CD14-positive monocyte (primary cell): Measurements from ENCODE around the gene DEGS2. TPM values are rescaled to one million over a fixed set of nuclear protein-coding genes. Genes with fewer than 3 reads are reported as not detected.

Experiments used
- DNase-seq, 3 donors: peaks; one replicate each; pipeline ENCODE4 v3.0.0-alpha.2; 2011 to 2022
- H2AFZ ChIP-seq: 2 replicates; pipeline ENCODE4 v1.6.0; 2012; ENCODE audit warnings: mild to moderate bottlenecking, low read depth, low read length, inconsistent platforms; ENCODE audit not compliant: insufficient read depth, poor library complexity, severe bottlenecking
- H3K27ac ChIP-seq, 2 donors: 1 replicate in 1 of 2; 2 replicates in 1 of 2; pipeline ENCODE4 v1.5.1; 2012 to 2013; ENCODE audit warnings: low read length in 2 of 2, control low read depth in 1 of 2, inconsistent platforms in 1 of 2, low read depth in 1 of 2, mild to moderate bottlenecking in 1 of 2
- H3K27me3 ChIP-seq, 2 donors: one replicate each; pipeline versions ENCODE4 v1.6.0 to v1.6.1; 2011 to 2013; ENCODE audit warnings: low read length in 2 of 2; ENCODE audit not compliant: control insufficient read depth in 2 of 2, insufficient read depth in 2 of 2
- H3K36me3 ChIP-seq, 2 donors: replicated peaks in 1 of 2; 1 replicate in 1 of 2; 2 replicates in 1 of 2; pipeline versions ENCODE4 v1.5.1 to v1.6.1; 2012 to 2013; ENCODE audit warnings: low read length in 2 of 2, control low read depth in 1 of 2, inconsistent platforms in 1 of 2, mild to moderate bottlenecking in 1 of 2; ENCODE audit not compliant: insufficient read depth in 2 of 2, control insufficient read depth in 1 of 2
- H3K4me1 ChIP-seq, 2 donors: 1 replicate in 1 of 2; 2 replicates in 1 of 2; pipeline versions ENCODE4 v1.5.1 to v1.6.1; 2012 to 2013; ENCODE audit warnings: low read length in 2 of 2, control low read depth in 1 of 2, inconsistent platforms in 1 of 2, mild to moderate bottlenecking in 1 of 2, moderate library complexity in 1 of 2; ENCODE audit not compliant: insufficient read depth in 2 of 2, control insufficient read depth in 1 of 2
- H3K4me2 ChIP-seq: replicated peaks from 2 replicates; pipeline ENCODE3; 2012; ENCODE audit warnings: low read length, moderate library complexity, mild to moderate bottlenecking; ENCODE audit not compliant: poor library complexity, severe bottlenecking; ENCODE audit errors: extremely low read depth
- H3K4me3 ChIP-seq, 3 experiments: fragments of 200-600 bp in 1 of 3; sonication (generic) in 1 of 3; replicated peaks in 1 of 3; 1 replicate in 2 of 3; 2 replicates in 1 of 3; pipeline ENCODE4 v1.5.1; 2011 to 2013; ENCODE audit warnings: low read length in 3 of 3, mild to moderate bottlenecking in 3 of 3, control low read depth in 2 of 3, low read depth in 2 of 3, inconsistent platforms in 1 of 3, moderate library complexity in 1 of 3
- H3K79me2 ChIP-seq: 2 replicates; pipeline ENCODE4 v1.6.0; 2012; ENCODE audit warnings: mild to moderate bottlenecking, control low read depth, inconsistent platforms, low read length, moderate library complexity; ENCODE audit not compliant: insufficient read depth
- H3K9ac ChIP-seq: 2 replicates; pipeline ENCODE4 v1.6.0; 2017; ENCODE audit warnings: low read length, mild to moderate bottlenecking; ENCODE audit not compliant: insufficient read depth, poor library complexity, severe bottlenecking
- H3K9me3 ChIP-seq, 2 donors: replicated peaks in 1 of 2; 1 replicate in 1 of 2; 2 replicates in 1 of 2; pipeline versions ENCODE4 v1.5.1 to v1.6.1; 2012 to 2013; ENCODE audit warnings: low read length in 2 of 2, control low read depth in 1 of 2; ENCODE audit not compliant: control insufficient read depth in 1 of 2, insufficient read depth in 1 of 2
- H4K20me1 ChIP-seq: 2 replicates; pipeline ENCODE4 v1.6.0; 2012; ENCODE audit warnings: mild to moderate bottlenecking, low read length, control low read depth, moderate library complexity; ENCODE audit not compliant: insufficient read depth
- H3K27ac Mint-ChIP-seq, 7 donors: one replicate each; pipeline ENCODE4 v1.8.0; 2020; ENCODE audit warnings: mild to moderate bottlenecking in 7 of 7, mixed read lengths in 7 of 7, moderate library complexity in 6 of 7, inconsistent platforms in 2 of 7
- H3K27me3 Mint-ChIP-seq, 3 donors: one replicate each; pipeline ENCODE4 v1.8.0; 2021 to 2022; ENCODE audit warnings: low read depth in 3 of 3, mild to moderate bottlenecking in 3 of 3, mixed read lengths in 3 of 3, moderate library complexity in 3 of 3, inconsistent platforms in 1 of 3
- H3K36me3 Mint-ChIP-seq, 2 donors: one replicate each; pipeline ENCODE4 v1.8.0; 2020; ENCODE audit warnings: mixed read lengths in 2 of 2, inconsistent platforms in 1 of 2, mild to moderate bottlenecking in 1 of 2
- H3K4me1 Mint-ChIP-seq: one replicate; pipeline ENCODE4 v1.8.0; 2020; ENCODE audit warnings: mild to moderate bottlenecking, mixed read lengths
- H3K4me3 Mint-ChIP-seq, 2 donors: one replicate each; pipeline ENCODE4 v1.8.0; 2020; ENCODE audit warnings: mild to moderate bottlenecking in 2 of 2, mixed read lengths in 2 of 2, moderate library complexity in 1 of 2
- H3K9me3 Mint-ChIP-seq, 7 donors: one replicate each; pipeline ENCODE4 v1.8.0; 2020 to 2022; ENCODE audit warnings: mixed read lengths in 7 of 7, mild to moderate bottlenecking in 6 of 7, moderate library complexity in 6 of 7, inconsistent platforms in 2 of 7
- WGBS: methylation state at CpG from one replicate; pipeline ENCODE4 v1.1.5; 2013; ENCODE audit warnings: missing lambda C conversion rate; ENCODE audit not compliant: insufficient coverage; 5-methylcytosine and 5-hydroxymethylcytosine counted together
- intact Hi-C, 2 donors: fragments of 100-400 bp; cut with micrococcal nuclease; formaldehyde crosslinking; loops; one replicate each; pipeline versions ENCODE4 v1.15.0 to v1.15.1; 2023
- polyA plus RNA-seq, 3 donors: library from polyadenylated mRNA; depleted of rRNA in 1 of 3; unstranded in 2 of 3; stranded (reverse) in 1 of 3; fragments of 300-500 nt in 2 of 3; fragments of >200 nt in 1 of 3; fragmentation: Illumina TruSeq in 2 of 3; gene quantifications; 1 replicate in 2 of 3; 2 replicates in 1 of 3; pipeline ENCODE4 v1.2.3, GENCODE V29; 2012 to 2021
- TF ChIP-seq, protein P1 (sequence below): fragments of 200-600 bp; IDR thresholded peaks from one replicate; pipeline ENCODE4 v1.8.0; 2022; ENCODE audit warnings: antibody characterized with exemption, mild to moderate bottlenecking

The DEGS2 gene
- polyA plus RNA-seq, 3 donors, result 0.07 to 0.36 TPM; not detected in 1

DNA sequence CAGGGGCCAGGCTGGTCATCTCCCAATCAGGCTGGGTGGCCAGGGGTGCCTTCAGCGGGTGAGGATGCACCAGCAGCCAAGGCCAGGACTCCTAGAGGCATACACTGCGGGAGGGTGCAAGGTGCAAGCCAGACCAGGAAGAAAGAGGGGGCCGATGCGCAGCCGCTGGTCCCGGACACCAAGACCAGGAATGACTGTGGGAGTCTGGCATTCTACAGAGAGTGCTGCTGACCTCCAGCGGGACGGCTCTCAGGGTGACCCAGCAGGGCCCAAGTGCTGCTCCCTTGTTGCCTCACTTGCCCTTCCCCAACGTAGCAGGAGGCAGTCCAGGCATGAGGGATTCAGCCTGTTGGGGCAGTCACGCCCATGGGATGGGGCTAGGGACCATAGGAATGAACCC lies 35.8 kb downstream of the DEGS2 start:
- Histone ChIP-seq H3K27me3 (no peaks in the 10 kb centered on the region), H2AFZ (no peak overlapping the region), H3K4me2 (no peak overlapping the region), H3K9ac (no peak overlapping the region), H3K27ac (no peak overlapping the region), H3K4me1 (no peaks in the 10 kb centered on the region), H3K79me2 (no peaks in the 10 kb centered on the region), H3K4me3 (no peak overlapping the region), H3K9me3 (no peaks in the 10 kb centered on the region), H4K20me1 (no peaks in the 10 kb centered on the region), H3K36me3 (peaks cover 37 to 58% of the 10 kb centered on the region in 2 donors)
- intact Hi-C loops, result no loop called here
- H3K4me1 Mint-ChIP-seq, result peaks cover 14% of the 10 kb centered on the region
- TF ChIP-seq, protein P1, sequence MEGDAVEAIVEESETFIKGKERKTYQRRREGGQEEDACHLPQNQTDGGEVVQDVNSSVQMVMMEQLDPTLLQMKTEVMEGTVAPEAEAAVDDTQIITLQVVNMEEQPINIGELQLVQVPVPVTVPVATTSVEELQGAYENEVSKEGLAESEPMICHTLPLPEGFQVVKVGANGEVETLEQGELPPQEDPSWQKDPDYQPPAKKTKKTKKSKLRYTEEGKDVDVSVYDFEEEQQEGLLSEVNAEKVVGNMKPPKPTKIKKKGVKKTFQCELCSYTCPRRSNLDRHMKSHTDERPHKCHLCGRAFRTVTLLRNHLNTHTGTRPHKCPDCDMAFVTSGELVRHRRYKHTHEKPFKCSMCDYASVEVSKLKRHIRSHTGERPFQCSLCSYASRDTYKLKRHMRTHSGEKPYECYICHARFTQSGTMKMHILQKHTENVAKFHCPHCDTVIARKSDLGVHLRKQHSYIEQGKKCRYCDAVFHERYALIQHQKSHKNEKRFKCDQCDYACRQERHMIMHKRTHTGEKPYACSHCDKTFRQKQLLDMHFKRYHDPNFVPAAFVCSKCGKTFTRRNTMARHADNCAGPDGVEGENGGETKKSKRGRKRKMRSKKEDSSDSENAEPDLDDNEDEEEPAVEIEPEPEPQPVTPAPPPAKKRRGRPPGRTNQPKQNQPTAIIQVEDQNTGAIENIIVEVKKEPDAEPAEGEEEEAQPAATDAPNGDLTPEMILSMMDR, result no peak
- H3K4me3 Mint-ChIP-seq, result no peak overlapping the region
- WGBS, result 99% methylated on average over 9 of the region's 10 CpGs
- H3K27me3 Mint-ChIP-seq, result peaks cover 1 to 3% (median 2%) of the 10 kb centered on the region in 3 donors
- no peak for DNase-seq
- H3K27ac Mint-ChIP-seq, result no peak overlapping the region
- H3K36me3 Mint-ChIP-seq, result peaks cover 55 to 56% of the 10 kb centered on the region in 2 donors
- H3K9me3 Mint-ChIP-seq, result peaks cover 0 to 6% (median 0%) of the 10 kb centered on the region in 7 donors

DNA sequence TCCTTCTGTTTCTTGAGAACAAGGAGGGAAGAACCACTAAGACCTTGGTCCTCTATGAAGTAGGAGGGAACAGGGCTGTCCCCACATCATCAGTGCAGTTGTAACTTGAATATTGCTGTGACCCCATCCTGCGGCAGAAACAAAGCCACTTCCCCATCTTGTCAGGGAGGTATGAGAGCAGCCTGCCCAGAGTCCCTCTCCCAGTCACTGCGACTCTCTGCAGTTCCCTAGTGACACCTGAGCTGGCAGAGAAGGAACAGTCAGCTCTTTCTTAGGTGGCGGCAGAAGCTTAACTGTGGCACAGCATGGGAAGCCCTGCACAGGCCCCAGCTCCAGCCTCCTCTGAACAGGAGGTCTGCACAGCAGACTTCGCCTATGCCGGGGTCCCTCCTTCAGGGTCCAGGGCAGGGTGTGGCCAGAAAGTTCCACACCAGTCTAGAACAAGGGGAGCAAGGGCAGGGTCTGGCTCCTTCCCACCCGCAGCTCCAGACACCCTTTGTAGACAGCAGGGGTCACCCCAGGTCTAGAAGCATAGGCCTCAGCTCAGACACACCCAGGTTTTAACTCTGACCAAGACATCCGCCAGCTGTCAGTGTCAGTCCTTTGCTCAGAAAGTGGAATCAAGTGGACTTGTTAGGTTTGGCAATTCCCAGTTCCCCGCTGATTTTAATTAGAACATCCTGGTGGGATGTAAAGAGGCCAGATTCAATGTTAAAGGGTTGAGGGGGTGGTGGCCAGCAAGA lies 36.8 kb downstream of the DEGS2 start:
- Mint-ChIP-seq H3K36me3 (peaks cover 50 to 56% of the 10 kb centered on the region in 2 donors), H3K4me1 (peaks cover 14% of the 10 kb centered on the region), H3K27me3 (peaks cover under 1 to 3% (median 2%) of the 10 kb centered on the region in 3 donors), H3K9me3 (peaks cover 0 to 6% (median 0%) of the 10 kb centered on the region in 7 donors), H3K27ac (no peak overlapping the region), H3K4me3 (no peak overlapping the region)
- Histone ChIP-seq H3K4me1 (no peaks in the 10 kb centered on the region), H3K9ac (no peak overlapping the region), H2AFZ (no peak overlapping the region), H3K9me3 (no peaks in the 10 kb centered on the region), H3K36me3 (peaks cover 34 to 53% of the 10 kb centered on the region in 2 donors), H3K4me2 (no peak overlapping the region), H4K20me1 (no peaks in the 10 kb centered on the region), H3K27ac (no peak overlapping the region), H3K79me2 (no peaks in the 10 kb centered on the region), H3K4me3 (no peak overlapping the region), H3K27me3 (no peaks in the 10 kb centered on the region)
- WGBS, result 71% methylated on average over 8 of the region's 8 CpGs
- DNase-seq, result no peak
- intact Hi-C loops, result no loop called here
- TF ChIP-seq, protein P1, result no peak
